H1 (cell line): ENCODE results near the gene C21orf91.

Experiments used
- CEBPB ChIP-seq: IDR thresholded peaks from 2 replicates; pipeline ENCODE4 v1.6.1; 2012; ENCODE audit warnings: low read depth, low read length
- CHD2 ChIP-seq: IDR thresholded peaks from 2 replicates; pipeline ENCODE4 v1.6.1; 2012; ENCODE audit warnings: low read length, improper control_type of control experiment
- GABPA ChIP-seq: IDR thresholded peaks from 2 replicates; pipeline ENCODE4 v1.6.1; 2011; ENCODE audit warnings: mild to moderate bottlenecking, low read length, moderate library complexity, borderline replicate concordance; ENCODE audit not compliant: insufficient read depth
- JUND ChIP-seq: IDR thresholded peaks from 2 replicates; pipeline ENCODE4 v1.6.1; 2011; ENCODE audit warnings: mild to moderate bottlenecking, improper control_type of control experiment, low read length
- NRF1 ChIP-seq: IDR thresholded peaks from 2 replicates; pipeline ENCODE4 v1.6.1; 2011; ENCODE audit warnings: mild to moderate bottlenecking, low read depth, low read length, improper control_type of control experiment
- PHF8 ChIP-seq: fragments of 200-600 bp; sonication (generic); conservative IDR thresholded peaks from 2 replicates; pipeline ENCODE4 v1.7.1; 2012; ENCODE audit warnings: low read depth, mild to moderate bottlenecking, inconsistent platforms, low read length, moderate library complexity
- POLR2A ChIP-seq, 2 experiments: IDR thresholded peaks; 1 replicate in 1 of 2; 2 replicates in 1 of 2; pipeline ENCODE4 v1.6.1; 2011; ENCODE audit warnings: low read depth in 2 of 2, low read length in 2 of 2, mild to moderate bottlenecking in 2 of 2; ENCODE audit errors: control extremely low read depth in 1 of 2
- SIX5 ChIP-seq: IDR thresholded peaks from 2 replicates; pipeline ENCODE4 v1.6.1; 2011; ENCODE audit warnings: mild to moderate bottlenecking, low read depth, low read length
- SUZ12 ChIP-seq: fragments of 200-600 bp; sonication (generic); IDR thresholded peaks from 2 replicates; pipeline ENCODE4 v1.6.1; 2012; ENCODE audit warnings: mild to moderate bottlenecking, inconsistent platforms, low read length, moderate library complexity, mixed read lengths
- TF ChIP-seq, protein P1 (sequence below), 3 experiments: IDR thresholded peaks; 1 replicate in 2 of 3; 2 replicates in 1 of 3; pipeline versions ENCODE4 v1.5.1 to v1.6.1; 2011; ENCODE audit warnings: low read length in 3 of 3, mild to moderate bottlenecking in 3 of 3, inconsistent platforms in 2 of 3, low read depth in 1 of 3, moderate library complexity in 1 of 3; ENCODE audit not compliant: insufficient read depth in 1 of 3; ENCODE audit errors: control extremely low read depth in 1 of 3
- TF ChIP-seq, protein P2 (sequence below): IDR thresholded peaks from 2 replicates; pipeline ENCODE4 v1.6.1; 2011; ENCODE audit warnings: low read depth, mild to moderate bottlenecking, low read length; ENCODE audit not compliant: insufficient read depth

DNA sequence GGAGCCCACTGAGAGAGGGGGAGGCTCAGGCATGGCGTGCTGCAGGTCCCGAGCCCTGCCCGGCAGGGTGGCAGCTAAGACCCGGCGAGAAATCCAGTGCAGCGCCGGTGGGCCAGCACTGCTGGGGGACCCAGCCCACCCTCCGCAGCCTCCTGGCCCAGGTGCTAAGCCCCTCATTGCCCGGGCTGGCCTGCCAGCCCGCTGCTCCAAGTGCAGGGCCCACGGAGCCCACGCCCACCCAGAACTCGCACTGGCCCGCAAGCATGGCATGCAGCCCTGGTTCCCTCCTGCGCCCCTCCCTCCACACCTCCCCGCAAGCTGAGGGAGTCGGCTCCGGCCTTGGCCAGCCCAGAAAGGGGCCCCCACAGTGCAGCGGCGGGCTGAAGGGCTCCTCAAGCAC is 61.5 kb downstream of the C21orf91 start:
- TF ChIP-seq SUZ12 (no peak), JUND (no peak), PHF8 (no peak), GABPA (no peak), NRF1 (no peak), CHD2 (no peak), SIX5 (no peak), CEBPB (no peak), POLR2A (IDR thresholded peaks at IDR 0.05; ENCODE audit: control extremely low read depth in 1 of 2, low read depth in 2 of 2, low read length in 2 of 2) (no peak)
- TF ChIP-seq, protein P1, sequence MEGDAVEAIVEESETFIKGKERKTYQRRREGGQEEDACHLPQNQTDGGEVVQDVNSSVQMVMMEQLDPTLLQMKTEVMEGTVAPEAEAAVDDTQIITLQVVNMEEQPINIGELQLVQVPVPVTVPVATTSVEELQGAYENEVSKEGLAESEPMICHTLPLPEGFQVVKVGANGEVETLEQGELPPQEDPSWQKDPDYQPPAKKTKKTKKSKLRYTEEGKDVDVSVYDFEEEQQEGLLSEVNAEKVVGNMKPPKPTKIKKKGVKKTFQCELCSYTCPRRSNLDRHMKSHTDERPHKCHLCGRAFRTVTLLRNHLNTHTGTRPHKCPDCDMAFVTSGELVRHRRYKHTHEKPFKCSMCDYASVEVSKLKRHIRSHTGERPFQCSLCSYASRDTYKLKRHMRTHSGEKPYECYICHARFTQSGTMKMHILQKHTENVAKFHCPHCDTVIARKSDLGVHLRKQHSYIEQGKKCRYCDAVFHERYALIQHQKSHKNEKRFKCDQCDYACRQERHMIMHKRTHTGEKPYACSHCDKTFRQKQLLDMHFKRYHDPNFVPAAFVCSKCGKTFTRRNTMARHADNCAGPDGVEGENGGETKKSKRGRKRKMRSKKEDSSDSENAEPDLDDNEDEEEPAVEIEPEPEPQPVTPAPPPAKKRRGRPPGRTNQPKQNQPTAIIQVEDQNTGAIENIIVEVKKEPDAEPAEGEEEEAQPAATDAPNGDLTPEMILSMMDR (IDR thresholded peaks at IDR 0.05; ENCODE audit: control extremely low read depth in 1 of 3, insufficient read depth in 1 of 3, low read depth in 1 of 3, low read length in 3 of 3), result no peak
- TF ChIP-seq, protein P2, sequence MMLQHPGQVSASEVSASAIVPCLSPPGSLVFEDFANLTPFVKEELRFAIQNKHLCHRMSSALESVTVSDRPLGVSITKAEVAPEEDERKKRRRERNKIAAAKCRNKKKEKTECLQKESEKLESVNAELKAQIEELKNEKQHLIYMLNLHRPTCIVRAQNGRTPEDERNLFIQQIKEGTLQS, result no peak
